Measurements from ENCODE around the gene CNTN5. TPM values are rescaled to one million over a fixed set of nuclear protein-coding genes. Genes with fewer than 3 reads are reported as not detected.

The CNTN5 gene
- polyA plus RNA-seq, 1 of the 3 experiments (the other 2 are of a cell fraction): not detected

DNA sequence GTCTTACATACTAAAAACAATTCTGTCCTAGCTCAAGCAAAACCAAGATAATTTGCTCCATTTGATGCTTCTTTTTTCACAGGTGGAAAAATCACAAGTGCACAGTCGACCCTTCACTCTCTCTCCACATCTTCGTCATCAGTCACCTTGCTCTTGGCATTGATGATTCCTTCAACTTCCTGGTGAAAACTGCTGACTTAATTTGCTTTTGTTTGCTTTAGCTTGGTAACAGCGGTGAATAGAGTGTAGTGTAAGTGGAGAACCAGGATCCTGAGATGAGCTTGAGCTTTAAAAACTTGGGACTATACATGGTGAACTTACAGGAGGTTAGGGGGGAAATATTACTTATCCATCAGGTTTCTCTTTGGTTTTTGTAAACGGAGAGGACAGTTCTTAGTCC lies 1335.3 kb downstream of the CNTN5 start:
- DNase-seq: no peak
- no peaks in the 10 kb centered on the region for H3K79me2 ChIP-seq (ENCODE audit: insufficient read depth)
- CTCF ChIA-PET: no interaction called here
- POLR2A ChIA-PET: no interaction called here
- H4K20me1 ChIP-seq (ENCODE audit: insufficient read depth): no peaks in the 10 kb centered on the region
- no peak overlapping the region for H3K4me3 ChIP-seq (ENCODE audit: low read depth in 2 of 2, low read length in 1 of 2)
- H3K9me2 ChIP-seq: no peaks in the 10 kb centered on the region
- no peak overlapping the region for H3K27ac ChIP-seq (ENCODE audit: low read depth in 2 of 2, low read length in 1 of 2)
- H2AFZ ChIP-seq (ENCODE audit: low read depth): no peak overlapping the region
- H3K27me3 ChIP-seq (ENCODE audit: insufficient read depth): no peaks in the 10 kb centered on the region
- H3K4me2 ChIP-seq: no peak overlapping the region
- no peak overlapping the region for H3K9ac ChIP-seq
- WGBS (ENCODE audit: low lambda C conversion rate): 2% methylated on average over 4 of the region's 4 CpGs
- H3F3A ChIP-seq (replicated peaks; ENCODE audit: insufficient read depth): no peaks in the 10 kb centered on the region
- TF ChIP-seq TCF12 (IDR thresholded peaks at IDR 0.05) (no peak), POLR2AphosphoS5 (IDR thresholded peaks at IDR 0.05; ENCODE audit: low read depth, low read length) (no peak), EP300 (IDR thresholded peaks at IDR 0.05; ENCODE audit: borderline replicate concordance in 1 of 2, low read depth in 1 of 2, low read length in 1 of 2) (no peak), TEAD4 (IDR thresholded peaks at IDR 0.05; ENCODE audit: borderline replicate concordance, insufficient read depth) (no peak), EZH2phosphoT487 (IDR thresholded peaks at IDR 0.05; ENCODE audit: borderline replicate concordance, low read depth) (no peak), JUND (IDR thresholded peaks at IDR 0.05) (no peak), FOSL2 (IDR thresholded peaks at IDR 0.05; ENCODE audit: borderline replicate concordance, low read depth) (no peak), FOXM1 (IDR thresholded peaks at IDR 0.05; ENCODE audit: low read depth) (no peak), RCOR1 (IDR thresholded peaks at IDR 0.05; ENCODE audit: low read length) (no peak), FOXJ3 (CRISPR knock-in tag; IDR thresholded peaks at IDR 0.05) (no peak), SIN3A (IDR thresholded peaks at IDR 0.05; ENCODE audit: borderline replicate concordance, low read depth, low read length) (no peak), ELF1 (IDR thresholded peaks at IDR 0.05) (no peak), MXI1 (IDR thresholded peaks at IDR 0.05; ENCODE audit: low read depth, low read length) (no peak), NFIC (IDR thresholded peaks at IDR 0.05; ENCODE audit: borderline replicate concordance) (no peak), RFX5 (IDR thresholded peaks at IDR 0.05; ENCODE audit: low read length) (no peak)
- TF ChIP-seq, protein P1, sequence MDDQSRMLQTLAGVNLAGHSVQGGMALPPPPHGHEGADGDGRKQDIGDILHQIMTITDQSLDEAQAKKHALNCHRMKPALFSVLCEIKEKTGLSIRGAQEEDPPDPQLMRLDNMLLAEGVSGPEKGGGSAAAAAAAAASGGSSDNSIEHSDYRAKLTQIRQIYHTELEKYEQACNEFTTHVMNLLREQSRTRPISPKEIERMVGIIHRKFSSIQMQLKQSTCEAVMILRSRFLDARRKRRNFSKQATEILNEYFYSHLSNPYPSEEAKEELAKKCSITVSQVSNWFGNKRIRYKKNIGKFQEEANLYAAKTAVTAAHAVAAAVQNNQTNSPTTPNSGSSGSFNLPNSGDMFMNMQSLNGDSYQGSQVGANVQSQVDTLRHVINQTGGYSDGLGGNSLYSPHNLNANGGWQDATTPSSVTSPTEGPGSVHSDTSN (IDR thresholded peaks at IDR 0.05): no peak
- TF ChIP-seq, protein P2, sequence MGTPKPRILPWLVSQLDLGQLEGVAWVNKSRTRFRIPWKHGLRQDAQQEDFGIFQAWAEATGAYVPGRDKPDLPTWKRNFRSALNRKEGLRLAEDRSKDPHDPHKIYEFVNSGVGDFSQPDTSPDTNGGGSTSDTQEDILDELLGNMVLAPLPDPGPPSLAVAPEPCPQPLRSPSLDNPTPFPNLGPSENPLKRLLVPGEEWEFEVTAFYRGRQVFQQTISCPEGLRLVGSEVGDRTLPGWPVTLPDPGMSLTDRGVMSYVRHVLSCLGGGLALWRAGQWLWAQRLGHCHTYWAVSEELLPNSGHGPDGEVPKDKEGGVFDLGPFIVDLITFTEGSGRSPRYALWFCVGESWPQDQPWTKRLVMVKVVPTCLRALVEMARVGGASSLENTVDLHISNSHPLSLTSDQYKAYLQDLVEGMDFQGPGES (IDR thresholded peaks at IDR 0.05; ENCODE audit: low read depth, low read length): no peak
- TF ChIP-seq, protein P3, sequence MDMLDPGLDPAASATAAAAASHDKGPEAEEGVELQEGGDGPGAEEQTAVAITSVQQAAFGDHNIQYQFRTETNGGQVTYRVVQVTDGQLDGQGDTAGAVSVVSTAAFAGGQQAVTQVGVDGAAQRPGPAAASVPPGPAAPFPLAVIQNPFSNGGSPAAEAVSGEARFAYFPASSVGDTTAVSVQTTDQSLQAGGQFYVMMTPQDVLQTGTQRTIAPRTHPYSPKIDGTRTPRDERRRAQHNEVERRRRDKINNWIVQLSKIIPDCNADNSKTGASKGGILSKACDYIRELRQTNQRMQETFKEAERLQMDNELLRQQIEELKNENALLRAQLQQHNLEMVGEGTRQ (IDR thresholded peaks at IDR 0.05; ENCODE audit: borderline replicate concordance, low read depth, low read length): no peak
- TF ChIP-seq, protein P4, sequence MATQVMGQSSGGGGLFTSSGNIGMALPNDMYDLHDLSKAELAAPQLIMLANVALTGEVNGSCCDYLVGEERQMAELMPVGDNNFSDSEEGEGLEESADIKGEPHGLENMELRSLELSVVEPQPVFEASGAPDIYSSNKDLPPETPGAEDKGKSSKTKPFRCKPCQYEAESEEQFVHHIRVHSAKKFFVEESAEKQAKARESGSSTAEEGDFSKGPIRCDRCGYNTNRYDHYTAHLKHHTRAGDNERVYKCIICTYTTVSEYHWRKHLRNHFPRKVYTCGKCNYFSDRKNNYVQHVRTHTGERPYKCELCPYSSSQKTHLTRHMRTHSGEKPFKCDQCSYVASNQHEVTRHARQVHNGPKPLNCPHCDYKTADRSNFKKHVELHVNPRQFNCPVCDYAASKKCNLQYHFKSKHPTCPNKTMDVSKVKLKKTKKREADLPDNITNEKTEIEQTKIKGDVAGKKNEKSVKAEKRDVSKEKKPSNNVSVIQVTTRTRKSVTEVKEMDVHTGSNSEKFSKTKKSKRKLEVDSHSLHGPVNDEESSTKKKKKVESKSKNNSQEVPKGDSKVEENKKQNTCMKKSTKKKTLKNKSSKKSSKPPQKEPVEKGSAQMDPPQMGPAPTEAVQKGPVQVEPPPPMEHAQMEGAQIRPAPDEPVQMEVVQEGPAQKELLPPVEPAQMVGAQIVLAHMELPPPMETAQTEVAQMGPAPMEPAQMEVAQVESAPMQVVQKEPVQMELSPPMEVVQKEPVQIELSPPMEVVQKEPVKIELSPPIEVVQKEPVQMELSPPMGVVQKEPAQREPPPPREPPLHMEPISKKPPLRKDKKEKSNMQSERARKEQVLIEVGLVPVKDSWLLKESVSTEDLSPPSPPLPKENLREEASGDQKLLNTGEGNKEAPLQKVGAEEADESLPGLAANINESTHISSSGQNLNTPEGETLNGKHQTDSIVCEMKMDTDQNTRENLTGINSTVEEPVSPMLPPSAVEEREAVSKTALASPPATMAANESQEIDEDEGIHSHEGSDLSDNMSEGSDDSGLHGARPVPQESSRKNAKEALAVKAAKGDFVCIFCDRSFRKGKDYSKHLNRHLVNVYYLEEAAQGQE (IDR thresholded peaks at IDR 0.05; ENCODE audit: low read depth, low read length): no peak
- H3K36me3 ChIP-seq (replicated peaks in 1 of 2; ENCODE audit: control insufficient read depth in 1 of 2, insufficient read depth in 2 of 2, low read length in 1 of 2): no peaks in the 10 kb centered on the region
- H3K4me1 ChIP-seq (ENCODE audit: control insufficient read depth in 1 of 2, insufficient read depth in 2 of 2, low read depth in 1 of 2, low read length in 1 of 2): no peaks in the 10 kb centered on the region
- H3K9me3 ChIP-seq: no peaks in the 10 kb centered on the region

Measured in SK-N-SH (cell line).